Mucosa of descending colon (tissue), 3 donors: ENCODE measurements around the gene PLA2G2F. TPM values are rescaled to one million over a fixed set of nuclear protein-coding genes. Genes with fewer than 3 reads are reported as not detected.

Source experiments
- ATAC-seq: fragments of 200-7000 bp; cut with Tn5 transposase; one replicate; pipeline ENCODE4 v1.9.1; 2020; ENCODE audit warnings: mild to moderate bottlenecking, moderate library complexity
- DNase-seq, 3 donors: peaks; one replicate each; pipeline ENCODE4 v3.0.0-alpha.2; 2020
- H3K36me3 ChIP-seq: fragments of 200-600 bp; one replicate; pipeline ENCODE4 v1.8.0; 2021; ENCODE audit warnings: low read depth, mild to moderate bottlenecking
- H3K4me1 ChIP-seq: fragments of 200-600 bp; one replicate; pipeline ENCODE4 v1.8.0; 2021; ENCODE audit warnings: low read depth, mild to moderate bottlenecking
- H3K4me3 ChIP-seq: fragments of 200-600 bp; one replicate; pipeline ENCODE4 v1.8.0; 2021; ENCODE audit warnings: mild to moderate bottlenecking
- H3K9me3 ChIP-seq: fragments of 200-600 bp; one replicate; pipeline ENCODE4 v1.8.0; 2021; ENCODE audit warnings: mild to moderate bottlenecking
- intact Hi-C, 2 donors: fragments of 100-400 bp; cut with DNase I in 1 of 2; cut with micrococcal nuclease in 1 of 2; formaldehyde crosslinking; loops; one replicate each; pipeline versions ENCODE4 v1.11.0 to v1.11.1; 2022; cut with DNase I, micrococcal nuclease
- total RNA-seq, 3 donors: library from RNA; stranded (reverse); fragmentation: NEBNext Ultra II Directional in 2 of 3; extraction: Animal tissue kit (Norgen Biotek cat#: 25700) in 2 of 3; gene quantifications; one replicate each; pipeline versions ENCODE4 v1.2.1 to v1.2.4, GENCODE V29; 2021 to 2023
- TF ChIP-seq, protein P1 (sequence below): fragments of 200-600 bp; IDR thresholded peaks from one replicate; pipeline ENCODE4 v1.8.0; 2022; ENCODE audit warnings: antibody characterized with exemption, mild to moderate bottlenecking
- donor health status: DM: no; HTN: no; CAD: no; lungs with moderate emphysema.
- donor health status: DM: no; HTN: no; CAD: no.
- donor health status: DM: no; HTN: yes; CAD: no.

The PLA2G2F gene
- total RNA-seq, 3 donors from 2014 or later, result 0.12 to 0.80 TPM; not detected in 1

DNA sequence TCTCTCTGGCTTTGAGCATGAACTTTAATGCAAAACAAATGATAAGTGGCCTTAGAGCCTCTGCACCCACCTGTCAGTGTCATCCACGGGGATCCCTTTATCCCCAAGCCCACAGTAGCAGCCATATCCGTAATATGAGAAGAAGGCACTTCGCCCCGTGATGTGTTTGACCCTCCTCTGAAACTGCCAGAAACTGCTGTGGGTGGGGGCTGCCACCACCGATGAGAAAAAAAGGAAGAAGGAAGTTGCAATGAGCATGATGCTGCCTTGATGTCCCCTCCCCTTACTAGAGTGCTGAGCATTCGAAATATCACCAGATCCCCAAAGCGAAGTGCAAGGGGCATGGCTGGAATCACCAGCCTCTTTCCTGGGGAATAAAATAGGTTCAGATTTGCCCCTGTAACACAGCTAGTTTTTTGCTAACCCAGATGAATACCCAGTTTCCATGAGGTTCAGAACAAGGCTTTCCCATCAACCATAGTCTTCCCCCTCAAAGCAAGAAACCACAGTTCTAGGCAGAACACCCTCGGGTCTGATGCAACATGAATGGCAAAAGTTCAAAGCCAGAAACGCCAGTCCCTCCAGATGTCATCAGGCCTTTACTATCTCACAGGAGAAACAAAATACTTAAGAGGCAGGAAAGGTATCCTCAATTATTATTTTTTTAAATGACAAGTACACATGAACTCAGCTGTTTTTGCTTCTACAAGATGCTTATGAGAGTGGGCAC is 36.0 kb downstream of the PLA2G2F start:
- Histone ChIP-seq H3K9me3 (no peaks in the 10 kb centered on the region), H3K4me1 (no peaks in the 10 kb centered on the region), H3K36me3 (no peaks in the 10 kb centered on the region), H3K4me3 (no peak overlapping the region)
- DNase-seq (no peak), ATAC-seq (no peak)
- intact Hi-C loops, result no loop called here
- TF ChIP-seq, protein P1, sequence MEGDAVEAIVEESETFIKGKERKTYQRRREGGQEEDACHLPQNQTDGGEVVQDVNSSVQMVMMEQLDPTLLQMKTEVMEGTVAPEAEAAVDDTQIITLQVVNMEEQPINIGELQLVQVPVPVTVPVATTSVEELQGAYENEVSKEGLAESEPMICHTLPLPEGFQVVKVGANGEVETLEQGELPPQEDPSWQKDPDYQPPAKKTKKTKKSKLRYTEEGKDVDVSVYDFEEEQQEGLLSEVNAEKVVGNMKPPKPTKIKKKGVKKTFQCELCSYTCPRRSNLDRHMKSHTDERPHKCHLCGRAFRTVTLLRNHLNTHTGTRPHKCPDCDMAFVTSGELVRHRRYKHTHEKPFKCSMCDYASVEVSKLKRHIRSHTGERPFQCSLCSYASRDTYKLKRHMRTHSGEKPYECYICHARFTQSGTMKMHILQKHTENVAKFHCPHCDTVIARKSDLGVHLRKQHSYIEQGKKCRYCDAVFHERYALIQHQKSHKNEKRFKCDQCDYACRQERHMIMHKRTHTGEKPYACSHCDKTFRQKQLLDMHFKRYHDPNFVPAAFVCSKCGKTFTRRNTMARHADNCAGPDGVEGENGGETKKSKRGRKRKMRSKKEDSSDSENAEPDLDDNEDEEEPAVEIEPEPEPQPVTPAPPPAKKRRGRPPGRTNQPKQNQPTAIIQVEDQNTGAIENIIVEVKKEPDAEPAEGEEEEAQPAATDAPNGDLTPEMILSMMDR, result no peak

DNA sequence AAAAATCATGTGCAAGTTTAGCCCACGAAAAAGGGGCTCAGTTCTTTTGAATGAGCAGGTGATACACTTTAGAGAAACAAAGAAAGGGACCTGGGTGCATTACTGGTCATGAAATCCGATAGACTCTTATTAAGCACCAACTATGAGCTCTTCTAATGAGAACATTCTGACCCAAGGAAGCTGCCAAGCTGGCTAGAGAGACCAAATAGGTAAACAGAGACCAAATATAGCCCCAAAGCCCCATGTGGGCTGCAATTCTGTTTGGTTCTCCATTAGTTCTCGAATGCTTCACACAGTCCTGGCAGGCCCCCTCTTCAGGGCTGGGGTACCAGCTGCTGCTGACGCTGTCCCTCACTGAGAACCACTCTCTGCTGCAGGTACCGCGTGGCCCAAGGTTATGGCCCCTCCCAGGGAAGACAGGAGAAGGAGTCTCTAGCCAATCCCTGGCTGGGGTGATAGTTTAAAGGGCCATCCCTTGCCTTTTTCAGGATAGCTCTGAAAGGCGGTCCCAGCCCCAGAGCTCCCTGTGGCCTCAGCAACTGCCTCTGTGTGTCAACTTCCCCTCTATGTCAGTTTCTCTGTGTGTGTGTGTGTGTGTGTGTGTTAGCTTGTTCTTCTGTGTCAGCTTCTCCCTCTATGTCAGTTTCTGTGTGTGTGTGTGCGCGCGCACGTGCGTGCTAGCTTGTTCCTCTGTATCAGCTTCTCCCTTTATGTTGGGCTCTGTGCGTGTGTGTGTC is 39.7 kb downstream of the PLA2G2F start:
- peak in 1 of 3 donors; percentile 21 for DNase-seq

DNA sequence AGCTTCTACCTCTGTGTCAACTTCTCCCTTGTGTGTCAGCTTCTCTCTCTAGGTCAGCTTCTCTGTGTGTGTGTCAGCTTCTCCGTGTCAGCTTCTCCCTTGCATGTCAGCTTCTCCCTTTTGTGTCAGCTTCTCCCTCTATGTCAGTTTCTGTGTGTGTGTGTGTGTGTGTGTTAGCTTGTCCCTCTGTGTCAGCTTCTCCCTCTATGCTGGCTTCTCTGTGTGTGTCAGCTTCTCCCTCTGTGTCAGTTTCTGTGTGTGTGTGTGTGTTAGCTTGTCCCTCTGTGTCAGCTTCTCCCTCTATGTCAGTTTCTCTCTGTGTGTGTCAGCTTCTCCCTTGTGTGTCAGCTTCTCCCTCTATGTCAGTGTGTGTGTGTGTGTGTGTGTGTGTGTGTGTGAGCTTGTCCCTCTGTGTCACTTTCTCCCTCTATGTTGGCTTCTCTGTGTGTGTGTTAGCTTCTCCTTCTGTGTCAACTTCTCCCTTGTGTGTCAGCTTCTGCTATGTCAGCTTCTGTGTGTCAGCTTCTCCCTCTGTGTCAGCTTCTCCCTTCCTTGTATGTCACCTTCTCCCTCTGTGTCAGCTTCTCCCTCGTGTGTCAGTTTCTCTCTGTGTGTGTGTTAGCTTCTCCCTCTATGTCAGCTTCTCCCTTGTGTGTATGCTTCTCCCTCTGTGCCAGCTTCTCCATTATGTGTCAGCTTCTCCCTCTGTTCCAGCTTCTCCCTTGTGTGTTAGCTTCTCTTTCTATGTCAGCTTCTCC is 40.4 kb downstream of the PLA2G2F start:
- H3K9me3 ChIP-seq, result no peaks in the 10 kb centered on the region
- DNase-seq (no peak), ATAC-seq (no peak)
- peaks cover 5% of the 10 kb centered on the region for H3K4me1 ChIP-seq
- TF ChIP-seq, protein P1, result no peak
- intact Hi-C loops, result no loop called here
- no peaks in the 10 kb centered on the region for H3K36me3 ChIP-seq
- no peak overlapping the region for H3K4me3 ChIP-seq

More for the DNA sequence above, 39.7 kb downstream of the PLA2G2F start:
- TF ChIP-seq, protein P1, result no peak
- Histone ChIP-seq H3K4me1 (peaks cover 5% of the 10 kb centered on the region), H3K4me3 (no peak overlapping the region), H3K36me3 (no peaks in the 10 kb centered on the region), H3K9me3 (no peaks in the 10 kb centered on the region)
- intact Hi-C loops, result no loop called here
- no peak for ATAC-seq

DNA sequence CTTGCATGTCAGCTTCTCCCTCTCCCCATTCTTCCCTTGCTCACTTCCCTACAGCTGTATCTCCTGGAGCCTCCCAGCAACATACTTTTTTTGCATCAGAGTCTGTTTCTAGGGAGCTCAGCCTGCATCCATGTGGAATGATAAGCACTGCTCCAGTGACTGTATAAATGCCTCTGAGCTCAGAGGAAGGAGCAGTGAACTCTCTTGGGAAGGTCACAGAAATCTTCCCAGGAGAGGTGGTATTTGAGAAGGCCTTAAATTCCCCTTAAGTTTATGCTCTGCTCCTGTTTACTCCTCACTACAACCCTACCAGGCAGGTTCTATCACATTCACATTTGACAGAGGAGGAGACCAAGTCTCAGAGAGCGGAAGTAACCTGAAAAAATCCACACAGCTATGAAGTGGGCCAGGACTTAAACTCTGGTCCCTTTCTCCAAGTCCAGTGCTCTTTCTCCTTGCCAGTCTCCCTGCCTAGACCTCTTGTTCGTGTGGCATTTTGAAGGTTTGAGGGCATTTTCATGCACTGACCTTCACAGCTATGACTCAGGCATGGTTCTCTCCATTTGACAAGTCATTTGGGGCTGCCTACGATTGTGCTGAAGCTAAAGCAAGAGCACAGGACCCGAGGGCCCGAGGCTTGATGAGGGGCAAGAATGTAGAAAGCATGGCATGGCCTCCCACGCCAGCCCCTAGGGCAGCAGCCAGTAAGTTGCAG is 41.2 kb downstream of the PLA2G2F start:
- ATAC-seq (no peak), DNase-seq (peak in 1 of 3 donors; percentile 6)
- TF ChIP-seq, protein P1, result no peak
- Histone ChIP-seq H3K36me3 (no peaks in the 10 kb centered on the region), H3K4me3 (no peak overlapping the region), H3K4me1 (peaks cover 5% of the 10 kb centered on the region), H3K9me3 (no peaks in the 10 kb centered on the region)
- intact Hi-C loops, result no loop called here

DNA sequence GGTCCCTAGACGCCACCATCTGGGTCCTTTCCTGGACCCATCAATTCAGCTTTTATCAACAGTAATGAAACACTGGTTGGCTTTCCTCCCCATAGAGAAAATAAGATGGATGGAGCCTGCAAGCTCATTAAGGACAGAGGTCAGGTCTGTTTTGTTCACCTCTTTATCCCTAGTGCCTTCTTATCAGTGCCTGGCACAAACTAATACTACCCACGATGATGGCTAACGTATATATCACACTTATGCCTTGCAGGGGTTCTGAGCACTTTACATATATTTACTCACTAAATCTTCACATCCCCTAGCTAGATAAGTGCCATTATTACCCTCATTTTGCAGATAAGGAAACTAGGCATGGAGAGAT is 41.7 kb downstream of the PLA2G2F start:
- Histone ChIP-seq H3K4me3 (no peak overlapping the region), H3K36me3 (no peaks in the 10 kb centered on the region), H3K9me3 (no peaks in the 10 kb centered on the region), H3K4me1 (peaks cover 5% of the 10 kb centered on the region)
- TF ChIP-seq, protein P1, result no peak
- intact Hi-C loops, result no loop called here
- DNase-seq (no peak), ATAC-seq (no peak)
